Measurements from ENCODE around the gene FAM241B.

Gene FAM241B

DNA sequence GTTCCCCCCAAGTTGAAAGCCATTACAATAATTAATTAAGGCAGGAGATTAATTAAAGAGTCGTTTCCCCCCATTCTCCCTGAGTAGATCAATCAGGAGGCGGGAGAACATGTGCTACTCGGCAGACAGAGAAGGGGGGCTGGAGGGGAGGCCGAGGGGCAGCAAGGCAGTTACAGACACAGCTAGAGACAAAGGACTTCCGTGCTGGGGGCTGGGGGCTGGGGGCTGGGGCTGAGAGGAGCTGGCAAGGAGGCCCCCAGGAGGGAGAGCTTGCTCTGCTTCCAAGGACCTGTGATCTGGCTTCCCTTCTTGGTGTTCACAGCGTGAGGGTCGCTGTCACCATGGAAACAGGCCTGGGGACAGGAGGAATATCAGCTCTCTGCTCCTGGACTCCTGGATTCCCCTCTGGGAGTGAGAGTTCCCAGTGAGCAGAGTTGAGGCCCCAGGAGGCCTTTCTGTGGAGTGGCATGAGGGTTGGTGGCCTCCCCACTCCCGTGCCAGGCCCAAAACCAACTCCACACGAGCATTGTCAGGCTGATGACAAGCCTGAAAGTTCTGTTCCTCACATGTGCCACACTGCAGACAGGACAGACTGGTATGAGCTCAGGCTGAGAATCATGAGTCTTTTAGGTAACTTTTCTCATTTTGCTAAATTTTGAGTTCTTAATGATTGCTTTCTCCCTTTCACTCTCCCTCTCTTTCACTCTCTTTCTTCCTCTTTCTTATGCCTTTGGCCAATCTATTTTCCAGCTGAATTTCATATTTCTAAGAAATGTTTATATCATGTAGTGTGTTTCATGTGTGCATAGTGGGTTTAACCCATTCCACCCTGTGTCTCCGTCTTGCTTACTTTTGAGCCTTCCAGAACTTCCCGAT is 16.4 kb downstream of the FAM241B start:
- no peak for DNase-seq (ENCODE audit: low read depth in 1 of 2, low spot score in 1 of 2)
- no peak for TF ChIP-seq JUND (IDR thresholded peaks at IDR 0.05; ENCODE audit: low read depth)
- in situ Hi-C loops (cut with HindIII; ENCODE audit: low pct_unique_long_range_greater_than_20kb, low sequenced_read_pairs), result no loop called here

- DNase-seq (ENCODE audit: low read depth in 1 of 2, low spot score in 1 of 2), result no peak
- in situ Hi-C loops (cut with HindIII; ENCODE audit: low pct_unique_long_range_greater_than_20kb, low sequenced_read_pairs), result no loop called here
- TF ChIP-seq JUND (IDR thresholded peaks at IDR 0.05; ENCODE audit: low read depth), result no peak
These were observed 17.1 kb downstream of the FAM241B start for GRCh38 chr10:69647126-69647525.

DNA sequence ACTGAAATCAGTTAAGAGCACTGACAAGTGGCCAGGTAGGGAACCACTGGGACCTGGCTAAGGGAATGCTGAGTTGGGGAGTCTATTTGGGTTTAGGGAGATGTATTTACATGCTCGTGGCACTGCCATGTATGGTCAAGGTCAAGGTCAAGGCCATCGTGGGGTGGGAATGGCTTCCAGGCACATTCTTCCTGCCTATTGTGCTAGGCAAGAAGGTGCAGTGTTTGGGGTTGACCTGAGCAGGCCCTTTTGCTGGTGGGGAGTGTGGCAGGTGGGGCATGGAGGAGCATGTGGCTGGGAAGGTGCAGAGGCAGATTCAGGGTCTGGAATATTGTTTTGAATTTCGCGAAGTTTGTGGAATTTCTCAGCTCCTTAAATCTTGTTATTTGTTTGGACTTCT is 17.8 kb downstream of the FAM241B start:
- no peak for DNase-seq (ENCODE audit: low read depth in 1 of 2, low spot score in 1 of 2)
- TF ChIP-seq JUND (IDR thresholded peaks at IDR 0.05; ENCODE audit: low read depth), result no peak
- in situ Hi-C loops (cut with HindIII; ENCODE audit: low pct_unique_long_range_greater_than_20kb, low sequenced_read_pairs), result no loop called here

GRCh38 chr10:69648461-69648860 is 18.4 kb downstream of the FAM241B start:
- in situ Hi-C loops (cut with HindIII; ENCODE audit: low pct_unique_long_range_greater_than_20kb, low sequenced_read_pairs), result no loop called here

GRCh38 chr10:69649786-69650550 is 19.9 kb downstream of the FAM241B start:
- no peak for TF ChIP-seq JUND (IDR thresholded peaks at IDR 0.05; ENCODE audit: low read depth)
- no peak for DNase-seq (ENCODE audit: low read depth in 1 of 2, low spot score in 1 of 2)
- in situ Hi-C loops (cut with HindIII; ENCODE audit: low pct_unique_long_range_greater_than_20kb, low sequenced_read_pairs), result no loop called here

More at GRCh38 chr10:69648461-69648860, 18.4 kb downstream of the FAM241B start:
- DNase-seq (ENCODE audit: low read depth in 1 of 2, low spot score in 1 of 2), result no peak
- no peak for TF ChIP-seq JUND (IDR thresholded peaks at IDR 0.05; ENCODE audit: low read depth)

DNA sequence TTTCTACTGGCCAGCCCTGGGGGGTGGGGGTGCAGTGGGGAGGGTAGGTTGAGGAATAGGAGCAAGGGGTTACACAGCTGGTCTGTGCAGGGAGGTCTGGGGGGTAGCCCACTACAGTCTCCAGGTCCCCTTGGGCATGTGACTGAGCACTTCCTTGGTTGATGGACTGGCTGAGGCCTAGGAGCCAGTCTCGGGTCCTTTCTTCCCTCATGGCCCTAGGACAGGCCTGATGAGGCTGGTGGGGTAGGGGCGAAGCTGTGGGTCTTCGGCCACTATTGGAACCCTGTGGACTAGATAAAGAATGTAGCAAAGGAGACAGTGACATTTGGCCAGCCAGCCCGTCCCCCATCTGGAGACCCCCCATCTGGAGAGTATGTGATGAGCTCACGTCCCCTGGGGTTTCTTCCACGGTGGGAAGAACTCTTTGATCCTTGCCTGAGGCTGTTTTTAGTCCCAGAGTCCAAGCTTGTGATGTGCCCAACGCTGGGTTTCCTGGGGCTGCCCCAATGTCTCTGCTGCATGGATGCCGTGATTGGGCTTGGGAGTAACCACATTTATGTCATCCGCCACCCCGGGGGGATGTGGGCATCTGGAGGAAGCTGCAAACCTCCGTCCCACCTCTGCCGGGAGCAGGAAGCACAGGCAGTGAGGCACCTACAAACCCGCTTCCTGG is 20.7 kb downstream of the FAM241B start:
- DNase-seq (ENCODE audit: low read depth in 1 of 2, low spot score in 1 of 2), result no peak
- in situ Hi-C loops (cut with HindIII; ENCODE audit: low pct_unique_long_range_greater_than_20kb, low sequenced_read_pairs), result no loop called here
- TF ChIP-seq JUND (IDR thresholded peaks at IDR 0.05; ENCODE audit: low read depth), result no peak

- in situ Hi-C loops (cut with HindIII; ENCODE audit: low pct_unique_long_range_greater_than_20kb, low sequenced_read_pairs), result no loop called here
- DNase-seq (ENCODE audit: low read depth in 1 of 2, low spot score in 1 of 2), result no peak
- no peak for TF ChIP-seq JUND (IDR thresholded peaks at IDR 0.05; ENCODE audit: low read depth)
These were observed 21.3 kb downstream of the FAM241B start for GRCh38 chr10:69651362-69651761.

DNA sequence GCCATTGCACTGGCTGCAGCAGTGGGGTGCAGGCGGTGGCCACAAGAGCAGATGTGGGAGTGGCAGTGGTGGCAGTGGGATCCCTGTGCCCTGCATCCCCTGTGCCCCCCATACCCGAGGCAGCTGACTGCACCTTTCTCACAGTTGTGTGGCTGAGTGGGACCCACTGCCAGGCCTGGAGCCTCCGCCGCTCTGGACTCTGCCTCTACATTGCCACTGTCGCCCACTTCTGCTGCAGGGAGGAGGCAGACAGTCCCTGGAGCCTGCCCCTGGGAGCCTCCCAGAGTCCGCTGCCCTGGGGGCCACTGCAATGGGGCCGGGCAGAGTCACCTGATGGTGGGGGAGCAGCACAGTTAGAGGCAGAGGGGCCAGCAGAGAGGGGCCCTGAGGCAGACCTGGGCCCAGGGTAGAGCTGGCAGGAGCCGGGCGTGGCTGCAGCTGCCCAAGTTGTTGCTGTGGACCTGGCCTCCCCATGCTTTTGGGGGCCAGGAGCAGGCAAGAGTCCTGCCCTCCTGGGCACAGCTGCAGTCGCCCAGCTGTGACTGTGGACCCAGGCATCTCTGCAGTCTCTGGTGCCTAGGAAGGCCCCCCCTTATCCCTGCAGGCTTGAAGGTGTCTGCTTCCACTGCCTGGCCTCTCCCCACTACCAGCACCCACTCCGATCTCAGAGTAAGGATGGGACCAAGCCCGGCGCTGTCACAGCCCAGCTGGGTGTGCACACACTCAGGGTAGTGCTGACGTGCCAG is 22.2 kb downstream of the FAM241B start:
- no peak for TF ChIP-seq JUND (IDR thresholded peaks at IDR 0.05; ENCODE audit: low read depth)
- DNase-seq (ENCODE audit: low read depth in 1 of 2, low spot score in 1 of 2), result no peak
- in situ Hi-C loops (cut with HindIII; ENCODE audit: low pct_unique_long_range_greater_than_20kb, low sequenced_read_pairs), result no loop called here

- TF ChIP-seq JUND (IDR thresholded peaks at IDR 0.05; ENCODE audit: low read depth), result no peak
- in situ Hi-C loops (cut with HindIII; ENCODE audit: low pct_unique_long_range_greater_than_20kb, low sequenced_read_pairs), result no loop called here
- no peak for DNase-seq (ENCODE audit: low read depth in 1 of 2, low spot score in 1 of 2)
These were observed 22.8 kb downstream of the FAM241B start for GRCh38 chr10:69652857-69653199.

GRCh38 chr10:69653561-69653960 is 23.5 kb downstream of the FAM241B start:
- in situ Hi-C loops (cut with HindIII; ENCODE audit: low pct_unique_long_range_greater_than_20kb, low sequenced_read_pairs), result no loop called here
- no peak for TF ChIP-seq JUND (IDR thresholded peaks at IDR 0.05; ENCODE audit: low read depth)
- DNase-seq (ENCODE audit: low read depth in 1 of 2, low spot score in 1 of 2), result no peak

- DNase-seq (ENCODE audit: low read depth in 1 of 2, low spot score in 1 of 2), result no peak
- in situ Hi-C loops (cut with HindIII; ENCODE audit: low pct_unique_long_range_greater_than_20kb, low sequenced_read_pairs), result no loop called here
These were observed 25.2 kb downstream of the FAM241B start for GRCh38 chr10:69655124-69655867.

More at GRCh38 chr10:69655124-69655867, 25.2 kb downstream of the FAM241B start:
- no peak for TF ChIP-seq JUND (IDR thresholded peaks at IDR 0.05; ENCODE audit: low read depth)

Data from T47D (cell line).